B cell (primary cell): Measurements from ENCODE around the gene ACADL.

Experiments used
- EZH2 ChIP-seq: IDR thresholded peaks from 2 replicates; pipeline ENCODE4 v1.6.1; 2012; ENCODE audit warnings: borderline replicate concordance, low read depth, mild to moderate bottlenecking, moderate library complexity, low read length; ENCODE audit not compliant: insufficient read depth, poor library complexity, severe bottlenecking
- TF ChIP-seq, protein P1 (sequence below): fragments of 200-600 bp; IDR thresholded peaks from one replicate; pipeline ENCODE4 v1.8.0; 2022; ENCODE audit warnings: antibody characterized with exemption, mild to moderate bottlenecking

- TF ChIP-seq, protein P1, sequence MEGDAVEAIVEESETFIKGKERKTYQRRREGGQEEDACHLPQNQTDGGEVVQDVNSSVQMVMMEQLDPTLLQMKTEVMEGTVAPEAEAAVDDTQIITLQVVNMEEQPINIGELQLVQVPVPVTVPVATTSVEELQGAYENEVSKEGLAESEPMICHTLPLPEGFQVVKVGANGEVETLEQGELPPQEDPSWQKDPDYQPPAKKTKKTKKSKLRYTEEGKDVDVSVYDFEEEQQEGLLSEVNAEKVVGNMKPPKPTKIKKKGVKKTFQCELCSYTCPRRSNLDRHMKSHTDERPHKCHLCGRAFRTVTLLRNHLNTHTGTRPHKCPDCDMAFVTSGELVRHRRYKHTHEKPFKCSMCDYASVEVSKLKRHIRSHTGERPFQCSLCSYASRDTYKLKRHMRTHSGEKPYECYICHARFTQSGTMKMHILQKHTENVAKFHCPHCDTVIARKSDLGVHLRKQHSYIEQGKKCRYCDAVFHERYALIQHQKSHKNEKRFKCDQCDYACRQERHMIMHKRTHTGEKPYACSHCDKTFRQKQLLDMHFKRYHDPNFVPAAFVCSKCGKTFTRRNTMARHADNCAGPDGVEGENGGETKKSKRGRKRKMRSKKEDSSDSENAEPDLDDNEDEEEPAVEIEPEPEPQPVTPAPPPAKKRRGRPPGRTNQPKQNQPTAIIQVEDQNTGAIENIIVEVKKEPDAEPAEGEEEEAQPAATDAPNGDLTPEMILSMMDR: no peak
- TF ChIP-seq EZH2: no peak
Measured at GRCh38 chr2:210198326-210198725, 26.9 kb downstream of the ACADL start.
